ENCODE measurements around the gene LMF1.

LMF1 gene

DNA sequence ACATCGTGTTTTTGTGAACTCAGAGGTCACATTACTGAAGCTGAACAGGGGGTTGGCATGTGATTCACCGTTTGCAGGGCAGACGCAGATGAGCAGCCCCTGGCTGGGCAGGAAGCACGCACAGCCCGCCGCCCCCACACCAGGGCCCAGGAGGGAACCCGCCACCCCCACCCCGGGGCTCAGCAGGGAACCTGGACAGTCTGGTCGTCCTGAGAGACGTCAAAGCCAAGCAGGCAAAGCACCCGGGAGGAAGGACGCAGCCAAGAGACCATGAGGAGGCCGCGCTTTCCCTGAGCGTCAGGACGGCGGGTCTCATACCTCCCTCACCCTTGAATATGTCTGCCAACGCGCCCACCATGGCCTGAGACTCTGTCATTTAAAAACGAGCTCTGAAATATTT lies 60.6 kb downstream of the LMF1 start:
- no peak for DNase-seq

DNA sequence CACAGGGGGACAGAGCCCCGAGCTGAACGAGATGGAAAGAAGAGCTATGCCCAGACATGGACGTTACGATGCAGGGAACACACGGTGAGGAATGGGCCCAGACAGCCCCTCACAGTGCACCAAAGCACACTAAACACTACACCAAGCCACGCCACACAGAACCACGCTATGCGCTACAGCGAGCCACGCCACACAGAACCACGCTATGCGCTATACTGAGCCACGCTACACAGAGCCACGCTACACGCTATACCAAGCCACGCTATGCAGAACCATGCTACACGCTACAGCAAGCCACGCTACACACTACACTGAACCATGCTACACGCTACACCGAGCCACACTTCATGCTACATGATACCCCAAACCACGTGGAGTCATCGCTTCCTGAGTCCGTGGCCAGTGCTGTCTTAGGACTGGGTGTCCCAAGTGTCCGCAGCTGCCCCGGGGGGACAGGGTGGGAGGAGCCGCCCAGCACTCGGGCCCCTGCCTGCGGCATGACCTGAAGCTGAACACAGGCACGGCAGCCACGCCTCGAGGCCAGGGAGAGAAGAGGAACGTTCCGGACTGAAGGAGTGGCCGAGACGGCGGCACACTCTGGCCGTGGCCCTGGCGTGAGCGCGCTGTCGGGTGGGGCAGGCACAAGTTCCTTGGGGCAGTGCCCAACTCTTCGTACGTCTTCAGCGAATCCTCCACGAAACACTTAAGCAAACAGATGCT lies 61.3 kb downstream of the LMF1 start:
- DNase-seq, result no peak

DNA sequence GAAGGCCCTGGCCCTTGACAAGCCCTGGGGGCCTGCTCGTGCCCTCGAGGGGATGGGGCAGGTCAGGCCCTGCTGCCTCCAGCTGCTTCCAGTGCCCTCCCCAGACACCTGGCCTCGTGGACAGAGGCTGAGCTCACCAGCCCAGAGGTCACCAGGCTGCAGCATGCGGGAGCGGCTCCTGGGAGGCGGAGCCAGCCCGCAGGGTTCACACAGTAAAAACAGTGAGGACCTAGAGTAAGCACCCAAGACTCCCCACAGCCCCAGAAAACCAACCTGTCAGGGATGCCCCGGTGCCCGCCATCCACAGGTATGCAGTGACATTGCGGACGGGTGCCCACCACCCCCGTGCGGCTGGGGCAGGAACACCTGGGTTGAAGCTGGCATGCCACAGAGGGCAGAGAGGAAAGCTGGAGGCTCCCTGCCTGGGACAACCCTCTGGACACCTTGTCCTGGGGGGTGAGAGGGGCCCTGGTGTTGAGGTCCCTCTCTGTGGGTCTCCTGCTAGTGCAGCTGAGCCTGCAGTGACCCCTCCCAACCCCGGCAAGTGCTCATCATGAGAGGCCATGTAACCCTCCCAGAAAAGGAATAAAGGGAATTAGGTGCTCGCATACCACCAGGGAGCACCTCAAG lies 62.1 kb downstream of the LMF1 start:
- no peak for DNase-seq

- no peak for DNase-seq
Measured at GRCh38 chr16:907842-908241, 62.9 kb downstream of the LMF1 start.

- no peak for DNase-seq
Measured at GRCh38 chr16:907361-907760, 63.4 kb downstream of the LMF1 start.

- DNase-seq, result no peak
Measured at GRCh38 chr16:906296-906695, 64.5 kb downstream of the LMF1 start.

GRCh38 chr16:901715-902601 lies 68.8 kb downstream of the LMF1 start:
- no peak for DNase-seq

GRCh38 chr16:901149-901548 lies 69.6 kb downstream of the LMF1 start:
- no peak for DNase-seq

DNA sequence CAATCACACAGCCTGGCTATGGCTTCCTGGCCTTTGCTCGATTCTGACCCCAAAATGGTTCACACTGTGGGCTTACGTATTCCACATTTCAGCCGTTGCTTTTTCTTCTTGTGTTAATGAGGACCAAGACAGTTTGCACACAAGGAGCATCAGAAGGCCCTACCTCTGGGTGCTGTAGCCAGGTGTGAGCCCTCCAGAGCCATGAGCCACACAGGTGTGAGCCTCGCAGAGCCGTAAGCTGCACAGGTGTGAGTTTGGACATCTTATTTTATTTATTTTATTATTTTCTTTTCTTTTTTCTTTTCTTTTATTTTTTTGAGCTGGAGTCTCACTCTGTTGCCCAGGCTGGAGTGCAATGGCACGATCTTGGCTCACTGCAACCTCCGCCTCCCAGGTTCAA lies 70.6 kb downstream of the LMF1 start:
- no peak for DNase-seq

- no peak for DNase-seq
Measured at GRCh38 chr16:899683-900060, 71.1 kb downstream of the LMF1 start.

DNA sequence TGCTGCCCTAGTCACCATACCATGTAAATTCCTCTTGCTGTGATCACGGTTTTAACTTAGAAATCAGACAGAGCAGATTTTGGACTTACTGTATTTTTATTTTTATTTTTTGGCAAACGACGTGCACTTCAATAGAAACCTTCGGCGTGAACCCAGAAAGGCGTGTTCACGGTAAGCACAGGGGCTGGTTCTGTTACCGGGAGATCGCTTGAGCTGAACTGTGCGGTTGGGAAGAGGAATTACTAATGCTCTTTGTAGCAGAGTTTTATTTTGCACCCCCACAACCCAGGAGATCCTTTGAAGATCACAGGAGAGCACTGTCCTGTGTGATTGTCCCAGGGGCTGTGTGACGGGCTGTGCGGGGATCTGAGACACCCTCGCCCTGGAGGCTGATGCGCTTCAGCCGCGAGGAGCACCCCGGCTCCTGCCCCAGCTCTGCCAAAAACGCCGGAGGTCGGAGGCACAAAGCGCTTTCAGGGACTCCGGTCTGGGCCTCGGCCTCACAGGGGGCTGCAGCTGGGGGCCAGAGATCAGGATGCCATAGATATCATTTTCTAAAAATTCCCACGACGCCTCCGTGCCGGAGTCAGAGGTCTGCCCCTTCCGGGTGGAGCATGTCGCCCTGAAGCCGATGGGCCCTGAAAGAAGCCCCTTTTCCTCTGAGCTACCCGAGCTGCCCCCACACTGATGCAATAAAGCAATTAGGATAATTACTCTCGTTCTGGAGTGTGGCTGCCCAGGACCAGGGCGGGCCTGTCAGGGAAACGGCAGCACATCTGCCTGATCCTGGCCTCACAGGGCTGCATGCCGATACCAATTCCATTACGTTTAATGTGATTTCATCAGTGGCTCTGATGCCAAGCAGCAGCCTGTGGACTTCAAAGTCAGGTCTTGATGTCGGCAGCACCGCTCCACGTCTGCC lies 71.8 kb downstream of the LMF1 start:
- no peak for DNase-seq

DNA sequence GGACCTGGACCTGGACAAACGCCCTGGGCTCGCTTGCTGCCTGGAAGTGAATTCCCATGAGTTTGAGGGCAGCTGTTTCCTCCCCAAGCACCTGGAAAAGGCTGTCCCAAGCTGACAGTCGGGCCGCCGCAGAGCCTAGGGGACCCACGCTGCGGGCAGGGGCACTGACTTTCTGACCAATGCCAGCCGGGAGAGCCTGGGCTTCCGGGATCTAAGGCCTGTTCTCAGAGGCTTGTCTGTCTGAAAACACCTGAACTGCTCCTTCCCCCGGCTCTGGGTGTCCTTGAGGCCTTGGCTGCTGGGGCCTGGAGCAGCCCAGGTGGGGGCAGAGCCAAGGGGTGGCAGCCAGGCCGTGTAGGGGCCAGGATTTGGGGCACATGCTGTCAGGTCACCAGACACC lies 72.6 kb downstream of the LMF1 start:
- DNase-seq, result no peak

GRCh38 chr16:897701-898100 lies 73.1 kb downstream of the LMF1 start:
- DNase-seq, result no peak

DNA sequence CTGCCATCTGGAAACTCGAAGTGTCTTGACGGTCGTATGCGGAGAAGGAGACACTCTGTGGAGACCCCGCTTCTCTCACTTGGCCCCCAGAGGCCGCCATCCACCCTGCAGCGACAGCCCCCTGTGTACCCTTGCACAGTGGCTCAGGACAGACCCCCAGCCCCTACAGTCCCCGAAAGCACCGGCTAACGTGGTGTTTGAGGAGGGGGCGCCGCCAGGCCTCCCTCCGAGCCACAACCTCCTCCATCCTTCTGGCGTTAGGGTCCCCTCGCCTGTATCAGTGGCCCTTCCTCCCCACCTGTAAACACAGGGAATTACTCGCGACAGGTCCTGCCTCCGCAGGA lies 73.6 kb downstream of the LMF1 start:
- DNase-seq, result no peak

DNA sequence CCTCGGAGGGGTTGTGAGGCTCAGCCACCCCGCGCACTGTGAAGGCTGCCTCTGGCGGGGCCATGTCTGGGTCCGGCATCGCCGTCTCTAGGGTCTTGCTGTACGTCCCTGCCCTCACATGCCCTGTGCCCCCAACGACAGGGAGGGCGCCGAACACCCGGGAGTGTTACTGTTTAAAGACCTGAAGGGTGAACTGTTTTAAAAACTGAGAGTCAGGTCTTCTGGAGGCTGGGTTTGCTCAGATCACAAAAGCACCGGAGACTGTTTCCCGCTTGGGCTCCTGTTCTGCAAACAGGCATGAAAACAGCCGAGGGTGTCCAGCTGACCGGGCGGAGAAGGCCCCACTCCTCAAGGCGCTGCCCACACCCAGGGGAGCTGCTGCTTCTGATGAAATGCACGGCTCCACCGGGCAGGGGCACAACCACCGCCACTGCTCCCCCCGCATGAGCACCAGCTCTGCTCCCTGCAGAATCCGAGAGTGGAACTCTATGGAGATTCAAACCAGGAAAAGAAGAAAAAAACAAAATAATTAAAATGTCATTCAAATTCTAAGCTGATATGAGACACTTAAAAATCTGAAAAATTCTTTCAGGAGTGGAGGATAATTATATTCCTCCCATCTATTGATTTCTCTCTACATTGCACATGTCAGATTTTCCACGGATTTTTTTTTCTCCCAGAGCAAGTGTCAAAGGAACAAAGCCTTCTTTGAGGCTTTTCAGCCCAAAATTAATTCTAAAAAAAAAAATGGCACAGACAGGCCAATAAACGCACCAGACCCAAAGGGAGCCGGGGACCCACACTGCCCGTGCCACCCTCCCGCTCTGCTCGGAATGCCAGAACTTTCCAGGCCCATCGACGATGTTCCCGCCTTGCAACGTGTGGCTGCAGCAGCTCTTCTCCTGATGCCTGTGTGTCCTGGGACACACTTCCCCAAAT lies 74.3 kb downstream of the LMF1 start:
- DNase-seq, result no peak

DNA sequence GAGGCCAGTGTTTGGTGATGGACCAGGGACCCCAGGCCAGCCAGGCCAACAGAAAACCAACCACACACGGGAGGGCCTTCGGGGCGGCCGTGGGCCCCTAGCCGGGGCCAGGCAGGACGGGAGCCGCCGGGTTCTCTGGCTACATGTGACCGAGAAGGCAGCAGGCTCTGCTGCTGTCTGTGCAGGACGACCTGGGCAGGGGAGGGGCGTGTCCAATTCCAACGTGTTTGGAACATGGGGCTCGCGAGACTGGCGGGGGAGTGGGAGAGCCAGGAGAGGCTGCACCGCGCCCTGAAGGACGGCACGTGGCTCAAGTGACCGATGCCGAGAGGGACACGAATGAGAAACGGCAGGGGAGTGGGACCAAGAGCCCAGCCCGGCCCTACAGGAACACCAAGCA lies 75.4 kb downstream of the LMF1 start:
- DNase-seq, result no peak

GRCh38 chr16:894841-895240 lies 75.9 kb downstream of the LMF1 start:
- DNase-seq, result peak in 1 of 3 donors; percentile 7

DNA sequence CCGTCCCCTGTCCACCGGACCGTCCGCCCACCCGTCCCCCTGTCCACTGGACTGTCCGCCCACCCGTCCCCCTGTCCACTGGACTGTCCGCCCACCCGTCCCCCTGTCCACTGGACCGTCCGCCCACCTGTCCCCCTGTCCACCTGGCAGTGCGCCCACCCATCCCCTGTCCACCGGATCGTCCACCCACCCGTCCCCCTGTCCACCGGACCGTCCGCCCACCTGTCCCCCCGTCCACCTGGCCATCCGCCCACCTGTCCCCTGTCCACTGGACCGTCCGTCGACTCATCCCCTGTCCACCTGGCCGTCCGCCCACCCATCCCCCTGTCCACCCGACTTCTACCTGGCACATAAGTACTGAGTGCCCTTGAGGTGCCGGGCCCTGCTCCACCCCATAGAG lies 76.6 kb downstream of the LMF1 start:
- no peak for DNase-seq

GRCh38 chr16:893360-893759 lies 77.4 kb downstream of the LMF1 start:
- no peak for DNase-seq

DNA sequence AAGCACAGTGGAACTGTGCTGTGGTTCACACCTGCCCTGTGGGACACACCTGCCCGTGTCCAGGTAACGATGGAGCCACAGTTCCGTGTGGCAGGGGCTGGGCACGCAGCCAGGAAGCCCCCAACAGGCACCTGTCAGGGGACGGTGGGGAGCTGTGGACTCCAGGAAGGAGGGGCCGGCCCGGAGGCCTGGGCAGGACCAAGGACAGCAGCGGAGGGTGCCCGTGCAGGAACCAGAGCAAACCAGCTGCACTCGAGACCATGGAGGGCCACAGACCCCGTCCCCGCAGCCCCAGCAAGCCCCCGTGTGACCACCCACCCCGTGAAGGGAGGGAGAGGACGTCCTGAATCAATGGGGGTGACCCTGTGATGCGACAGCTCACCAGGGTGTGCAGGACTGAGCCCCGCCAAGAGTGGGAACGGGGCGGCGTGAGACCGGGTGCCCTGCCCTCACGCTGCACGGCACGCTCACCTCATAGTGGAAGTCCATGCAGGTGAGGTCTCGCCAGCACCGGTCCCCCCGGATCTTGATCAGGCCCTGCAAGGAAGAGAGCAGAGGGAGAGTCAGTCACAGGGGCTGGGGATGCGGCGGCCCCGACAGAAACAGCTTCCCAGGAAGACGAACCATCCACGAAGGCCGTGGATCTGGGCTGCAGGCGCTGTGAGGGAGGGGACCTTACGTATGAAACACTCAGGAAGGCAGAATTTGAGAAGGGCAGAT lies 78.1 kb downstream of the LMF1 start:
- DNase-seq, result no peak

DNA sequence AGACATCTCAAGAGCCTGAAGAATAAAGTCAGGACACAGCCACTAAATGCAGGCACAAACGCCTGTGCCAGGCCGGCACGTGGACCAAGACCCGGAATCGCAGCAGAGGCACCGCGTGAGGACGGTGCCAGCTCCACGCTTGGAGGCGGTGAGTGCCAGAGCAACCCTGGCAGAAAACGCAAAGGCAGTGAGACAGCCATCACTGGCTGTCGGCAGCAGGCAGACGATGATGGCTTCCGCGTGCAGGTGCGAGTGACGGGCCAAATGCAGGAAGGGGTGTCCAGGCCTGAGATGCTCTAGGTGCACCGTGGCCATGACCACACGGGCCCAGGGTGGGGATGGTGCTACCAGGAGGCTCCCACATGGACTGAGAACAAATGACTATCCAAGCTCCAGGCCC lies 78.8 kb downstream of the LMF1 start:
- no peak for DNase-seq

Data from suppressor macrophage treated with lipopolysaccharide for 1 hour (primary cell).